GM12873 (cell line): ENCODE results near the gene SNRPA.

ENCODE experiments used
- TF ChIP-seq, protein P1 (sequence below): IDR thresholded peaks from 2 replicates; pipeline ENCODE4 v1.5.1; 2012; ENCODE audit warnings: low read depth, mild to moderate bottlenecking, moderate library complexity, low read length, control low read depth; ENCODE audit not compliant: insufficient read depth; ENCODE audit errors: missing control alignments

SNRPA gene

DNA sequence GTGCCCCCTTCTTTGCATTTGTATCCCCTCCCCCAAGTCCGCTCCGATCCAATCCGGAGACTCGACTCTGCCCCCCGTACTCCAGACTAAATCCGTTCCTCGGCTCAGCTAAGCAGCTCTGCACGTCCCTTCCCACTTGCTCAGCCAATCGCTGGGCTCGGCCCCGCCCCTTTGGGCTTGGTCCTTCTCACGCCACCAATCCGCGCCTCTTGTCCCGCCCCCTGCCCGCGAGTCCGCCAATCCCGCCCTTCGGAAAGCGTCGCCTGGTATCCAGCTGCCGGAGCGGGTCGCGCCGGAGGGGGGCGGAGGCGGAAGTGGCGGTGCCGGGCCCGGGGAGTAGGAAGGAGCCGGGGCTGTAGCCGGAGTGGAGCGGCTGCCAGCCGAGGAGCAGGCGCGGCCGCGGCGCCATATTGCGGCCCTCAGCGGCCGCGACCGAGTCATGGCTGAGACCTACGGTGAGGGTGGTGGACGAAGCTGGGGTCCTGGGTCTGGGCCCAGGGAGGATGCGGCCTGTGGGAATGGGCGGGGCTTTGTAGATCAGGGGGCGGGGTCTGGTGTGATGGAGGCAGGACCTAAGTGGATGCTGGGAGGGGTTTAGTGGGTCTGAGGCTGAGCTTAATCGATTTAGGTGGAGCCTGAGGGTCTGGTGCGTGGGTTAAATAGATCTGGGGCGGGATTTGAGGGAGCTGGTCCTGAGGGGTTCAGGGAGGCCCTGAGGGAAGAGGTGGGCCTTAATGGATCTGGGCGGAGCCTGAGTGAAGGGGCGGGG lies 27.1 kb downstream of the SNRPA start, which contains the start of gene RAB4B:
Gene RAB4B (plus strand): TSS at position 311 of the 769 bp plus-strand sequence. CDS start 129 bp downstream, at position 440.
- TF ChIP-seq, protein P1, sequence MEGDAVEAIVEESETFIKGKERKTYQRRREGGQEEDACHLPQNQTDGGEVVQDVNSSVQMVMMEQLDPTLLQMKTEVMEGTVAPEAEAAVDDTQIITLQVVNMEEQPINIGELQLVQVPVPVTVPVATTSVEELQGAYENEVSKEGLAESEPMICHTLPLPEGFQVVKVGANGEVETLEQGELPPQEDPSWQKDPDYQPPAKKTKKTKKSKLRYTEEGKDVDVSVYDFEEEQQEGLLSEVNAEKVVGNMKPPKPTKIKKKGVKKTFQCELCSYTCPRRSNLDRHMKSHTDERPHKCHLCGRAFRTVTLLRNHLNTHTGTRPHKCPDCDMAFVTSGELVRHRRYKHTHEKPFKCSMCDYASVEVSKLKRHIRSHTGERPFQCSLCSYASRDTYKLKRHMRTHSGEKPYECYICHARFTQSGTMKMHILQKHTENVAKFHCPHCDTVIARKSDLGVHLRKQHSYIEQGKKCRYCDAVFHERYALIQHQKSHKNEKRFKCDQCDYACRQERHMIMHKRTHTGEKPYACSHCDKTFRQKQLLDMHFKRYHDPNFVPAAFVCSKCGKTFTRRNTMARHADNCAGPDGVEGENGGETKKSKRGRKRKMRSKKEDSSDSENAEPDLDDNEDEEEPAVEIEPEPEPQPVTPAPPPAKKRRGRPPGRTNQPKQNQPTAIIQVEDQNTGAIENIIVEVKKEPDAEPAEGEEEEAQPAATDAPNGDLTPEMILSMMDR: no peak

DNA sequence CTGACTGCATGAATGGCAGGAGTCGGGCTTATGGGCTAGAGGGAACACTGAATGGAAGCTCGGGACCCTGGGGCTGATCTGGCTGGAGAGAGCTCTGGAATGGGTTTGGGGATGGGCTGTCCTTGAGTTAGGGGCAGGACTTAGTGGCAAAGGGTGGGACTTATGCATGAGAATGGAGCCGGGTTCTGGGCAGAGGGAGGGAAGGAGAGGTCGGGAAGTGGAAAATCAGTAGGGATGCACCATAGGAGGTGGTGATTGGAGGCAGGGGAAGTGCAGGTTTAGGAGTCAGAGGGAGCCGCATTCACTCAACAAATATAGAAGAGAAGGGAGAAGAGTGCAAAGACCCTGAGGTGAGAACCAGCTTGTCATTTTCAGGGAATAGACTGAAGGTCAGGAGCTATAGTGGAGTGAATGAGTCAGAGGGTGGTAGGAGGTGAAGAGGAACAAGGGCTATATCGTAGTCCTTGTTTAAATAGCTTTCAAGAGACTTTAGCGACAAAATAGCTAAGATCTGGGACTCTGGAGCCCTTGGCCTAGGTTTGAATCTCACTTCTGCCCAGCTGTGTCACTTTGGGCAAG lies 27.8 kb downstream of the SNRPA start:
- TF ChIP-seq, protein P1: no peak

DNA sequence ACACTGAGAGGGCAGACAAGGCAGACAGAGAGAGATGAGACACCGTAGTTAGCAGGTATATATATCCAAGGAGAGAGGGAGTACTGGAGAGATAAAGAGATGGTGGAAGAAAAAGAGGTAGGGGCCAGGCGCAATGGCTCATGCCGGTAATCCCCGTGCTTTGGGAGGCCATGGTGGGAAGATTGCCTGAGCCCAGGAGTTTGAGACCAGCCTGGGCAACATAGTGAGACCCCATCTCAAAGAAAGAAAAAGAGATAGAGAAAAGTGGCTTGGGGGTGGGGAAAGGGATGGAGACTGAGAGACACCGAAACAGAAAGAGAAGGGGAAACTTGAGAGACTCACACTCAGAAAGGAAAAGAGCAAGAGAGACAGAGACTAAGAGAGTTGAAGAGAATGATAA lies 29.6 kb downstream of the SNRPA start:
- TF ChIP-seq, protein P1: no peak

DNA sequence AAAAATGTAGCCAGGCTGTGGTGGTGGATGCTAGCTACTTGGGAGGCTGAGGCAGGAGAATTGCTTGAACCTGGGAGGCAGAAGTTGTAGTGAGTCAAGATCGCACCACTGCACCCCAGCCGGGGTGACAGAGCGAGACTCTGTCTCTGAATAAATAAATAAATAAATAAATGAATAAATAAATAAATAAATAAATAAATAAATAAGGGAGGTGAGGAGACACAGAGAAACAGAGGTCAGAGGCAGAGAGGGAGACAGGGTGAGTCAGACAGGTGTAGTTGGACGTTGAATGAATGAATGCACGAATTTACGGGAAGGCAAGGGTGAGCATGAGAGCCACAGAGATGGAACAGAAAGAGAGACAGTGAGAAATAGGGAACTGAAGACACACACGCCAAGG lies 30.1 kb downstream of the SNRPA start:
- TF ChIP-seq, protein P1: no peak

DNA sequence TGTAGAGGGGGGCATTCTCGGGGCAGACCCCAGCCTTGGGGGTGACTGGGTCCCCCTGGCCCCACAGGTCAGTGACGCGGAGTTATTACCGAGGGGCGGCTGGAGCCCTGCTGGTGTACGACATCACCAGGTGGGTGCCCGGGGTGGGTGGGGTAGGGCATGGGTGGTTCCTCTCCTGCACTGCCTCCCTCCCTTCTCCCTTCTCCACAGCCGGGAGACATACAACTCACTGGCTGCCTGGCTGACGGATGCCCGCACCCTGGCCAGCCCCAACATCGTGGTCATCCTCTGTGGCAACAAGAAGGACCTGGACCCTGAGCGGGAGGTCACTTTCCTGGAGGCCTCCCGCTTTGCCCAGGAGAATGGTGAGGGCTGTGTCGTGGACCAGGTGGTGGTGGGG lies 32.7 kb downstream of the SNRPA start:
- TF ChIP-seq, protein P1: no peak

DNA sequence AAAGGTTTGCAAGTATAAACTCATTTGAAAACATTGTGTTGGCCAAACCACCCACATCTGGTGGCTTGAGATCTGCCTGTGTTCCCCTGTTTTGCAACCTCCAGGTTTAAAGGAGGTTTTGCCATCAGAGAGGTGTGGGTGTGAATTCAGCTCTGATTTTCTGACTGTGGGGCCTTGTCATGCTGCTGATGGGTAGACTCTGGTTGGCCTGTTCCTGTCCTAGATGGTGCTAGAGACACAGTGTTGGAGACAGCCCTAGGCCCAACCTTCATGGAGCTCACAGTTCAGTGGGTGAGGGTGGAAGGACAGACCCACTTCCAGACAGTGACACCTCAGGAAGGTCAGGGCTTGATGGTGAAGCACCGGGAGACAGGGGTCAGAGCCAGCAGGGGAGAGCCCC lies 34.5 kb downstream of the SNRPA start:
- TF ChIP-seq, protein P1: no peak

DNA sequence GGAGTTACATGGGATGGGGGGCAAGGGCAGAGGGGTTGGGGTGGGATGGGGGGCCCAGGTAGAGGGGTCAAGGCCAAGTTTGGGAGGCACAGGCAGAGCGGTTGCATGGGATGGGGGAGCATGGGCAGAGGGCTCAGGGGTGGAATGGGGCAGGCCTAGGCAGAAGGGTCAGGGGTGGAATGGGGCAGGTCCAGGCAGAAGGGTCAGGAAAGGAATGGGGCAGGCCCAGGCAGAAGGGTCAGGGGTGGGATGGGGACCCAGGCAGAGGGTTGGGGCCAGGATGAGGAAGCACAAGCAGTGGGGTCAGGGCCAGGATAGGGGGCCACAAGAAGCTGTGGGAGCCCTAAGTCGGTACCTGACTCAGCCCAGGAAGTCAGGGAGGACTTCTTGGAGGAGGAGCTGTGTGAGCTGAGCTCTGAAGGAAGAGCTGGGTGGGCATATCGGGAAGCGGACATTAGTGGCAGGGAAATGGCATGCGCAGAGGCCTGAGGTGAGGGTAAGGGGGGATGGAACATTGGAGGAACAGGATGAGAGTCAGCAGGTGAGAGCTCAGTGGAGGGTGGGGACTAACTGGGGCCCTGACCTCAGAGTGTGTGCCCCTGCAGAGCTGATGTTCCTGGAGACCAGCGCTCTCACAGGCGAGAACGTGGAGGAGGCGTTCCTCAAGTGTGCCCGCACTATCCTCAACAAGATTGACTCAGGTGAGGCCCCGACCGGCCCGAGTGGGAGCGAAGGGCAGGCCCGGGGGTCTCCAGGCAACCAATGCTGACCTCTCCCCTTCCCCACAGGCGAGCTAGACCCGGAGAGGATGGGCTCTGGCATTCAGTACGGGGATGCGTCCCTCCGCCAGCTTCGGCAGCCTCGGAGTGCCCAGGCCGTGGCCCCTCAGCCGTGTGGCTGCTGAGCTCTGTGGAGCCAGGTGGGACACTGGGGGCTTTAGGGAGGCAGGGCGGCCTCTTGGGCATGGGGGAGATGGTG lies 35.3 kb downstream of the SNRPA start:
- TF ChIP-seq, protein P1: no peak
